GM12878 (cell line): Measurements from ENCODE around the gene PRRX2.

Experiments
- BCLAF1 ChIP-seq: fragments of 450-650 bp; IDR thresholded peaks from 2 replicates; pipeline ENCODE4 v1.6.1; 2017; ENCODE audit warnings: antibody characterized with exemption, mild to moderate bottlenecking, moderate library complexity
- BRCA1 ChIP-seq: IDR thresholded peaks from 2 replicates; pipeline ENCODE4 v1.6.1; 2011; ENCODE audit warnings: low read depth, low read length, improper control_type of control experiment
- CEBPB ChIP-seq, 2 experiments: fragments of 150-350 bp in 1 of 2; IDR thresholded peaks; 2 replicates each; pipeline ENCODE4 v1.6.1; 2012 to 2014; ENCODE audit warnings: low read depth in 2 of 2, low read length in 2 of 2, borderline replicate concordance in 1 of 2, inconsistent platforms in 1 of 2
- CEBPZ ChIP-seq: fragments of 150-350 bp; IDR thresholded peaks from 2 replicates; pipeline ENCODE4 v1.6.1; 2016; ENCODE audit warnings: low read depth, low read length
- CTCF ChIP-seq, 3 experiments: IDR thresholded peaks in 2 of 3; conservative IDR thresholded peaks in 1 of 3; 2 replicates each; pipeline ENCODE4 v1.5.1; 2011; ENCODE audit warnings: low read depth in 3 of 3, low read length in 3 of 3, mild to moderate bottlenecking in 3 of 3, control low read depth in 2 of 3, moderate library complexity in 2 of 3, inconsistent platforms in 1 of 3, mixed read lengths in 1 of 3; ENCODE audit not compliant: control insufficient read depth in 2 of 3, insufficient read depth in 1 of 3; ENCODE audit errors: extremely low read depth in 1 of 3
- GABPA ChIP-seq: IDR thresholded peaks from 2 replicates; pipeline ENCODE4 v1.6.1; 2014; ENCODE audit warnings: antibody characterized with exemption, low read depth, mild to moderate bottlenecking, inconsistent platforms
- HDAC6 ChIP-seq: fragments of 200-600 bp; sonication (generic); IDR thresholded peaks from one replicate; pipeline ENCODE4 v1.8.0; 2017; ENCODE audit warnings: antibody characterized with exemption; ENCODE audit not compliant: unreplicated experiment
- MAX ChIP-seq: IDR thresholded peaks from 2 replicates; pipeline ENCODE4 v1.6.1; 2012; ENCODE audit warnings: low read depth, low read length, improper control_type of control experiment
- NR2C1 ChIP-seq: fragments of 450-650 bp; IDR thresholded peaks from 2 replicates; pipeline ENCODE4 v1.6.1; 2017; ENCODE audit warnings: antibody characterized with exemption, mild to moderate bottlenecking, moderate library complexity
- RAD21 ChIP-seq: IDR thresholded peaks from 2 replicates; pipeline ENCODE4 v1.6.1; 2011; ENCODE audit warnings: mild to moderate bottlenecking, low read depth, low read length, moderate library complexity; ENCODE audit not compliant: insufficient read depth
- ZNF207 ChIP-seq: fragments of 450-650 bp; IDR thresholded peaks from 2 replicates; pipeline ENCODE4 v1.6.1; 2014; ENCODE audit warnings: antibody characterized with exemption, mild to moderate bottlenecking, borderline replicate concordance

GRCh38 chr9:129757045-129757444 is 91.6 kb downstream of the PRRX2 start:
- TF ChIP-seq MAX (no peak), HDAC6 (no peak), CEBPB (IDR thresholded peaks at IDR 0.05; ENCODE audit: borderline replicate concordance in 1 of 2, low read depth in 2 of 2, low read length in 2 of 2) (no peak), NR2C1 (no peak), ZNF207 (no peak), CTCF (IDR thresholded peaks at IDR 0.05 in 2 of 3, conservative IDR thresholded peaks at IDR 0.05 in 1 of 3; ENCODE audit: control insufficient read depth in 2 of 3, extremely low read depth in 1 of 3, insufficient read depth in 1 of 3, low read depth in 3 of 3, low read length in 3 of 3) (no peak), GABPA (no peak), BCLAF1 (no peak), BRCA1 (no peak), RAD21 (no peak), CEBPZ (no peak)
